ENCODE results near the gene LDHAL6A. TPM values are rescaled to one million over a fixed set of nuclear protein-coding genes. Genes with fewer than 3 reads are reported as not detected.

LDHAL6A gene
- total RNA-seq, 1 donor from 2014 or later: not detected

- no peak for FAIRE-seq
- H3K4me3 ChIP-seq (ENCODE audit: low read depth, low read length): no peak overlapping the region
These were observed 68.6 kb downstream of the LDHAL6A start for GRCh38 chr11:18524248-18524647.

GRCh38 chr11:18526130-18526520 is 70.5 kb downstream of the LDHAL6A start:
- H3K36me3 ChIP-seq (ENCODE audit: control insufficient read depth, insufficient read depth, low read length): peaks cover 1% of the 10 kb centered on the region
- no peak for TF ChIP-seq CTCF (IDR thresholded peaks at IDR 0.05; ENCODE audit: insufficient read depth, low read length, severe bottlenecking)
- FAIRE-seq (no peak), DNase-seq (ENCODE audit: low read depth) (no peak)
- H3K4me3 ChIP-seq (ENCODE audit: low read depth, low read length): peak overlapping the region; percentile 78
- H3K27me3 ChIP-seq (ENCODE audit: control insufficient read depth, insufficient read depth, low read length): no peaks in the 10 kb centered on the region

More at GRCh38 chr11:18524248-18524647, 68.6 kb downstream of the LDHAL6A start:
- TF ChIP-seq CTCF (IDR thresholded peaks at IDR 0.05; ENCODE audit: insufficient read depth, low read length, severe bottlenecking): no peak
- H3K36me3 ChIP-seq (ENCODE audit: control insufficient read depth, insufficient read depth, low read length): peaks cover 1% of the 10 kb centered on the region
- H3K27me3 ChIP-seq (ENCODE audit: control insufficient read depth, insufficient read depth, low read length): no peaks in the 10 kb centered on the region
- no peak for DNase-seq (ENCODE audit: low read depth)

- Histone ChIP-seq H3K4me3 (ENCODE audit: low read depth, low read length) (peak within 1 kb of the TSS; percentile 78), H3K27me3 (ENCODE audit: control insufficient read depth, insufficient read depth, low read length) (no peaks in the 10 kb centered on the region), H3K36me3 (ENCODE audit: control insufficient read depth, insufficient read depth, low read length) (peaks cover 1% of the 10 kb centered on the region)
- DNase-seq (ENCODE audit: low read depth) (peak; percentile 79), FAIRE-seq (no peak)
- no peak for TF ChIP-seq CTCF (IDR thresholded peaks at IDR 0.05; ENCODE audit: insufficient read depth, low read length, severe bottlenecking)
These were observed 71.1 kb downstream of the LDHAL6A start, which contains the start of gene TSG101 for GRCh38 chr11:18526521-18527296. Gene TSG101, minus strand, starts transcription at chr11:18526942. Its CDS starts 126 bp downstream, at chr11:18526816.

GRCh38 chr11:18527512-18527911 is 71.9 kb downstream of the LDHAL6A start:
- FAIRE-seq (no peak), DNase-seq (ENCODE audit: low read depth) (peak; percentile 81)
- H3K27me3 ChIP-seq (ENCODE audit: control insufficient read depth, insufficient read depth, low read length): no peaks in the 10 kb centered on the region

More at GRCh38 chr11:18527512-18527911, 71.9 kb downstream of the LDHAL6A start:
- no peak for TF ChIP-seq CTCF (IDR thresholded peaks at IDR 0.05; ENCODE audit: insufficient read depth, low read length, severe bottlenecking)
- Histone ChIP-seq H3K36me3 (ENCODE audit: control insufficient read depth, insufficient read depth, low read length) (peaks cover 1% of the 10 kb centered on the region), H3K4me3 (ENCODE audit: low read depth, low read length) (peak overlapping the region; percentile 78)

Other genes starting within 250 kb of the LDHAL6A start
- gene SAA4, start 219.1 kb upstream of the LDHAL6A start, total RNA-seq: not detected in 2 replicates
- 1.9 TPM in 1 of 2 replicates, not detected in the other for gene SAA2, start 207.2 kb upstream of the LDHAL6A start, total RNA-seq
- 1.6 and 4.7 TPM in 2 replicates for gene SAA1, start 189.6 kb upstream of the LDHAL6A start, total RNA-seq
- gene HPS5, start 133.7 kb upstream of the LDHAL6A start, total RNA-seq: 39.0 and 58.9 TPM in 2 replicates
- 56.3 and 79.8 TPM in 2 replicates for gene GTF2H1, start 133.3 kb upstream of the LDHAL6A start, total RNA-seq
- gene LDHA, start 61.3 kb upstream of the LDHAL6A start, total RNA-seq: 898 and 1,075 TPM in 2 replicates
- gene LDHC, start 43.5 kb upstream of the LDHAL6A start, total RNA-seq: 0.26 and 1.7 TPM in 2 replicates
- 71.1 and 79.0 TPM in 2 replicates for gene TSG101, start 71.1 kb downstream of the LDHAL6A start, total RNA-seq
- gene UEVLD, start 132.9 kb downstream of the LDHAL6A start, total RNA-seq: 22.9 and 23.6 TPM in 2 replicates
- 0.64 and 0.79 TPM in 2 replicates for gene MISFA, start 143.9 kb downstream of the LDHAL6A start, total RNA-seq
- gene SPTY2D1, start 178.5 kb downstream of the LDHAL6A start, total RNA-seq: 12.6 and 17.3 TPM in 2 replicates
- gene TMEM86A, start 242.9 kb downstream of the LDHAL6A start, total RNA-seq: 0.53 and 0.90 TPM in 2 replicates